Activated T-helper 2 cell treated with anti-CD3 and anti-CD28 coated beads, Interferon-gamma antibody, Interleukin-2, Interleukin-4, amounts not matched to agents 10 μg/mL and 5 μg/mL and 100 μg/mL, durations not matched to agents 14 hours and 24 hours and 36 hours (primary cell): ENCODE results near the gene FADS2. TPM values are rescaled to one million over a fixed set of nuclear protein-coding genes. Genes with fewer than 3 reads are reported as not detected.

ENCODE experiments used
- DNase-seq: peaks from one replicate; pipeline ENCODE4 v3.0.0; 2021; ENCODE audit warnings: low spot score
- H3K27ac Mint-ChIP-seq: one replicate; pipeline ENCODE4 v1.8.0; 2021; ENCODE audit warnings: mixed read lengths
- H3K27me3 Mint-ChIP-seq: one replicate; pipeline ENCODE4 v1.8.0; 2021; ENCODE audit warnings: low read depth, mixed read lengths
- H3K36me3 Mint-ChIP-seq: one replicate; pipeline ENCODE4 v1.8.0; 2021; ENCODE audit warnings: low read depth, mixed read lengths
- H3K4me1 Mint-ChIP-seq: one replicate; pipeline ENCODE4 v1.8.0; 2021; ENCODE audit warnings: low read depth, mixed read lengths
- H3K4me3 Mint-ChIP-seq: one replicate; pipeline ENCODE4 v1.8.0; 2021; ENCODE audit warnings: low read depth, mild to moderate bottlenecking, moderate library complexity, mixed read lengths
- H3K9me3 Mint-ChIP-seq: one replicate; pipeline ENCODE4 v1.8.0; 2021; ENCODE audit warnings: mixed read lengths
- intact Hi-C: fragments of 100-400 bp; cut with micrococcal nuclease; formaldehyde crosslinking; loops from one replicate; pipeline ENCODE4 v1.15.1; 2023
- total RNA-seq: library from RNA; stranded (reverse); gene quantifications from 2 replicates; pipeline ENCODE4 v1.2.3, GENCODE V29; 2022

Gene FADS2
- total RNA-seq, 1 donor from 2014 or later: 366 TPM

DNA sequence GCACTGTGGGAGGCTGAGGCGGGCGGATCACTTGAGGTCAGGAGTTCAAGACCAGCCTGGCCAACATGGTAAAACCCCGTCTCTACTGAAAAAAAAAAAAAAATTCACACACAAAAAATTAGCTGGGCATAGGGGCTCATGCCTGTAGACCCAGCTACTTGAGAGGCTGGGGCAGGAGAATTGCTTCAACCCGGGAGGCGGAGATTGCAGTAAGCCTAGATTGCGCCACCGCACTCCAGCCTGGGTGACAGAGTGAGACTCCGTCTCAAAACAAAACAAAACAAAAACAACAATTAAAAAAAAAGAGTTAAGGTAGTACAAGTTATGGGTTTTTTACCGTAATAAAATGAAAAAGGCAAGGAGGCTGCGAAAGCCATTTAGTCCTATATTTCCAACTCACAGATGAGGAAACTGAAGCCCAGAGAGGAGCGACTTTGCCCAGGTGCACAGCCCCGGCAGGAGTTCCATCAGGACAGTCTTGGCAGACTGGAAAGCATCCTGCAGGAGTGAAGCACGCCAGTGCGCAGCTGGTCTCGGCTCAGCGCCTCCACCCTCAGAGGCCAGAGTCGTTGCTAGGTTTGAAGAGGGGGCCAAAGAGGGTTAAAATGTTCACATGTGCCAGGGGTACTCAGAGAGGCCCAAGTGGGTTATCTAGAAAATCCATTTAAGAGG is 67.1 kb downstream of the FADS2 start:
- no peak for DNase-seq
- Mint-ChIP-seq H3K36me3 (no peaks in the 10 kb centered on the region), H3K27me3 (no peaks in the 10 kb centered on the region), H3K9me3 (no peaks in the 10 kb centered on the region), H3K4me3 (no peak overlapping the region), H3K27ac (no peak overlapping the region), H3K4me1 (peaks cover 5% of the 10 kb centered on the region)
- intact Hi-C loops: no loop called here

GRCh38 chr11:61895718-61896059 is 67.6 kb downstream of the FADS2 start:
- no peaks in the 10 kb centered on the region for H3K9me3 Mint-ChIP-seq
- H3K27me3 Mint-ChIP-seq: no peaks in the 10 kb centered on the region
- no peak overlapping the region for H3K27ac Mint-ChIP-seq
- H3K36me3 Mint-ChIP-seq: no peaks in the 10 kb centered on the region
- no peak overlapping the region for H3K4me3 Mint-ChIP-seq
- H3K4me1 Mint-ChIP-seq: peaks cover 5% of the 10 kb centered on the region
- no peak for DNase-seq
- intact Hi-C loops: loop anchor here (2.0 kb wide), 1 partner anchor 213 kb away; no protein-coding TSS in a partner anchor

- Mint-ChIP-seq H3K4me1 (peaks cover 5% of the 10 kb centered on the region), H3K9me3 (no peaks in the 10 kb centered on the region), H3K27ac (no peak overlapping the region), H3K36me3 (no peaks in the 10 kb centered on the region), H3K4me3 (no peak overlapping the region), H3K27me3 (no peaks in the 10 kb centered on the region)
- intact Hi-C loops: loop anchor here (1.0 to 2.0 kb wide), 3 partner anchors 26 to 212 kb away; no protein-coding TSS in a partner anchor
- no peak for DNase-seq
Measured at GRCh38 chr11:61896665-61897386, 68.7 kb downstream of the FADS2 start.

DNA sequence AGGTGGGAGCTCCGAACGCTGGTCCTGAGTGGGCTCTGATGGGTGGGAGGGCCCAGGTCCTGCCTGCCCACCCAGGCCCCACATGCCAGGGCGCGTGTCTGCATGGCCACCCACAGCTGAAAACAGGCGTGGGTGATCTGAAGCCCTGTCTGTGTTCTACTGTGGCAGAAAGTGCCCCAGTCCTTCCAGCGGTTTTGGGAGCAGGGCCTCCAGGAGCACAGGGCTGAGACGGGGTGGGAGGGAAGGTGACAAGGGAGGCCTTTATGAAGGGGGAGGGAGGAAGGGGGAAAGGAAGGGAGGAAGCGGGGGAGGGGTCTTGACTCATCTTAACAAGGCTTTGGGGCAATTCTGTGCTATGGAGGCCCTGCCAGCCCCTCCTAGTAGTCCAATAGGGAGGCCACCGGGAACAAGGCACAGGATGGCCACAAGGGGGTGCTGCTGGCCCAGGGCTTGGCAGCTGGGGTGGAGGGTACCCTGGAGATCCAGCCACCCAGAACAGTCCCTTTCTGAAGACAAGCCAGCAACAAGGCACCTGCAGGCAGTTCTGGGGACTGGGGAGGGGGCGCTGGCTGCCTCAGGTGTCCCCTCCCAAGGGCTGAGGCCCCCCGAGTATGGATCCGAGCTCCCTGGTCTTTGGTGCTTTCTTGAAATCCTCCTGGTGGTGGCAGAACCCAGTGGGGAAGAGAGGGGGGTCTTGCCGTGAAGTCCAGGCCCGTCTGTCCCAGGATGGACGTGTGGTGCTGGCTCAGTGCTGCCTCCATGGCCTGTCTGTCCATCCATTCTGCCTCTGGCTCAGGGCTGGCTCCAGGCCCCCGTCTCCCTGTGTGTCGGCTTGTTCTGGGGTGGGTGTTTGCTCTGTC is 69.5 kb downstream of the FADS2 start:
- Mint-ChIP-seq H3K4me1 (peaks cover 5% of the 10 kb centered on the region), H3K36me3 (no peaks in the 10 kb centered on the region), H3K4me3 (no peak overlapping the region), H3K27me3 (no peaks in the 10 kb centered on the region), H3K27ac (no peak overlapping the region), H3K9me3 (no peaks in the 10 kb centered on the region)
- intact Hi-C loops: loop anchor here (1.0 to 2.0 kb wide), 3 partner anchors 26 to 211 kb away; no protein-coding TSS in a partner anchor
- peak; percentile 64 for DNase-seq

- intact Hi-C loops: no loop called here
- Mint-ChIP-seq H3K36me3 (no peaks in the 10 kb centered on the region), H3K27ac (no peak overlapping the region), H3K4me3 (no peak overlapping the region), H3K4me1 (peaks cover 5% of the 10 kb centered on the region), H3K9me3 (no peaks in the 10 kb centered on the region), H3K27me3 (peaks cover under 1% of the 10 kb centered on the region)
- no peak for DNase-seq
Measured at GRCh38 chr11:61898247-61898582, 70.1 kb downstream of the FADS2 start.

- peaks cover 2% of the 10 kb centered on the region for H3K27me3 Mint-ChIP-seq
- H3K4me1 Mint-ChIP-seq: peaks cover 5% of the 10 kb centered on the region
- no peaks in the 10 kb centered on the region for H3K9me3 Mint-ChIP-seq
- intact Hi-C loops: loop anchor here (1.0 kb wide), 1 partner anchor 48 kb away; no protein-coding TSS in a partner anchor
- H3K36me3 Mint-ChIP-seq: no peaks in the 10 kb centered on the region
- H3K27ac Mint-ChIP-seq: peak overlapping the region; percentile 6
- peak; percentile 88 for DNase-seq
- H3K4me3 Mint-ChIP-seq: no peak overlapping the region
Measured at GRCh38 chr11:61899146-61899841, 71.2 kb downstream of the FADS2 start.

DNA sequence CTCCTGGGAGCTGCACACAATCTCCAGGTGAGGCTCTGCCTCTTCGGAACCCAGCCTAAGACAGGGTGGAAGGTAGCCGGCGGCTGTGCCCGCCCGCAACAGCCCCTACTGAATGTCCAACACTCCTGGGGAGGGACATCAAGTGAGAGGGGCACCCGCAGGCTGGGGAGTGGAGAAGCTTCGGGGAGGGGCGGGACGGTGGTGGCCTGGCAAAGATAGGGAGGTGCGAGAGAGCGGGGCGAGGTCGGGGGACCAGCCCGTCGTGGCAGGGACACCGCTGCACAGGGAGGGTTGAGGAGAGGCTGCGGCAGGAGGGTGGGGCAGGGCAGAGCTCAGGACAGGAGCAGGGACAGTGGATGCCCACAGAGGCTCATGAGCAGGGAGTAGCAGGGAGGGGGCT is 72.2 kb downstream of the FADS2 start:
- Mint-ChIP-seq H3K9me3 (no peaks in the 10 kb centered on the region), H3K4me3 (no peak overlapping the region), H3K27ac (no peak overlapping the region), H3K27me3 (peaks cover 2% of the 10 kb centered on the region), H3K4me1 (peaks cover 5% of the 10 kb centered on the region), H3K36me3 (no peaks in the 10 kb centered on the region)
- DNase-seq: no peak
- intact Hi-C loops: no loop called here

GRCh38 chr11:61901397-61901796 is 73.3 kb downstream of the FADS2 start:
- H3K27ac Mint-ChIP-seq: no peak overlapping the region
- no peaks in the 10 kb centered on the region for H3K9me3 Mint-ChIP-seq
- no peaks in the 10 kb centered on the region for H3K36me3 Mint-ChIP-seq
- no peak overlapping the region for H3K4me3 Mint-ChIP-seq
- intact Hi-C loops: no loop called here
- peaks cover 5% of the 10 kb centered on the region for H3K4me1 Mint-ChIP-seq
- no peak for DNase-seq
- H3K27me3 Mint-ChIP-seq: peaks cover 2% of the 10 kb centered on the region

GRCh38 chr11:61902313-61902712 is 74.2 kb downstream of the FADS2 start:
- H3K4me3 Mint-ChIP-seq: no peak overlapping the region
- no peaks in the 10 kb centered on the region for H3K9me3 Mint-ChIP-seq
- intact Hi-C loops: no loop called here
- H3K4me1 Mint-ChIP-seq: peaks cover 5% of the 10 kb centered on the region
- no peak overlapping the region for H3K27ac Mint-ChIP-seq
- no peak for DNase-seq
- H3K36me3 Mint-ChIP-seq: no peaks in the 10 kb centered on the region
- H3K27me3 Mint-ChIP-seq: peaks cover 2% of the 10 kb centered on the region

DNA sequence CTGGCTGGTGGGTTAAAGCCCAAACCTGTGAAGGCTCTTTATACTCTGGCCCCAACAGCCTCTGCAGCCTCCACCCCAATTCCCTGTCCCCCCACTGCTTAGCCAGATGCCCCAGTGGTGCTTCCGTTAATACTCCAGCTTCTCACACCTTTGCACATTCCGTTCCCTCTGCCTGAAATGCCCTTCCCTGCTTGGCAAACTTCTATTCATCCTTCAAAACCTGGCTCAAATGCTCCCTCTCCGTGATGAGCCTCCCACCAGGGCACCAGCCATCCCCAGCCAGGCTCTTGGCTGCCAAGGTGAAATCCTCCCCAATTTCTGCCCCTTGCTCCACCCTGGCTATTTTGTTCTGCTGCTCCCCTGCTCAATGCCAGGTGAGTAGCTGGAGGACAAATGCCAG is 75.7 kb downstream of the FADS2 start:
- H3K27ac Mint-ChIP-seq: no peak overlapping the region
- intact Hi-C loops: no loop called here
- H3K4me3 Mint-ChIP-seq: no peak overlapping the region
- DNase-seq: no peak
- H3K36me3 Mint-ChIP-seq: no peaks in the 10 kb centered on the region
- peaks cover 5% of the 10 kb centered on the region for H3K4me1 Mint-ChIP-seq
- H3K9me3 Mint-ChIP-seq: no peaks in the 10 kb centered on the region
- H3K27me3 Mint-ChIP-seq: peaks cover 2% of the 10 kb centered on the region

DNA sequence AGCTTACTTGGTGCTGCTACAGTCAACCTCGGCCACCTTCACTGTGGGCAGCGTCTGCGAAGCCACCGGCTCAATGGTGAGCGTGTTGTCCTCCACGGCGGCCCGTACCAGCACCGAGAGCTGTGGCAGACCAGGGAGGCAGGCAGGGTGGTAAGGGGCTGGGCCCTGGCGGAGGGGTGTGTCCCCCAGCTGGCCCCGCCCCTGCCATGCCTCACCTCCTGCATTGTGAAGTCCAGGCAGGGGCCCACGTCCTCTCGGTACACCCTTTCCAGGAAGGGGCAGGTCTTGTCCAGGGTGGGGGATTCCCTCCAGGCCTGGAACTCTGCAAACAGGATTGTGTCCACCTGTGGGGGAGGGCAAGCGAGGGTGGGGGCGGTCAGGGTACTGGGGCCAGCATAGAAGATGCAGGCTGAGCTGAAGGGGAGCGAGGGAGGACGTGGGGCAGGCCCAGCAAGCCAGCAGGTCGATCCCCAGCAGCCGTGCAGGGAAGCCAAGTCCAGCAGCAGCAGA is 76.5 kb downstream of the FADS2 start:
- no peaks in the 10 kb centered on the region for H3K4me1 Mint-ChIP-seq
- H3K27me3 Mint-ChIP-seq: peaks cover 2% of the 10 kb centered on the region
- H3K4me3 Mint-ChIP-seq: no peak overlapping the region
- intact Hi-C loops: no loop called here
- no peak overlapping the region for H3K27ac Mint-ChIP-seq
- no peak for DNase-seq
- no peaks in the 10 kb centered on the region for H3K36me3 Mint-ChIP-seq
- no peaks in the 10 kb centered on the region for H3K9me3 Mint-ChIP-seq

- peaks cover 2% of the 10 kb centered on the region for H3K27me3 Mint-ChIP-seq
- no peaks in the 10 kb centered on the region for H3K36me3 Mint-ChIP-seq
- intact Hi-C loops: no loop called here
- H3K4me3 Mint-ChIP-seq: no peak overlapping the region
- DNase-seq: no peak
- H3K4me1 Mint-ChIP-seq: no peaks in the 10 kb centered on the region
- H3K9me3 Mint-ChIP-seq: no peaks in the 10 kb centered on the region
- H3K27ac Mint-ChIP-seq: no peak overlapping the region
Measured at GRCh38 chr11:61905067-61905696, 77.1 kb downstream of the FADS2 start.
